ENCODE results near the gene LRRTM4. TPM values are rescaled to one million over a fixed set of nuclear protein-coding genes. Genes with fewer than 3 reads are reported as not detected.
A peak's percentile ranks its signal among the peaks of the same experiment; 100 is the strongest.

Gene LRRTM4
- total RNA-seq, 1 donor from 2014 or later, result not detected

GRCh38 chr2:76998152-76998551 lies 524.0 kb downstream of the LRRTM4 start:
- no peak for DNase-seq (ENCODE audit: low read depth)
- FAIRE-seq, result no peak
- H3K36me3 ChIP-seq (ENCODE audit: control insufficient read depth, insufficient read depth, low read length), result no peaks in the 10 kb centered on the region
- no peaks in the 10 kb centered on the region for H3K27me3 ChIP-seq (ENCODE audit: control insufficient read depth, insufficient read depth, low read length)
- TF ChIP-seq CTCF (IDR thresholded peaks at IDR 0.05; ENCODE audit: insufficient read depth, low read length, severe bottlenecking), result no peak
- H3K4me3 ChIP-seq (ENCODE audit: low read depth, low read length), result no peak overlapping the region

GRCh38 chr2:76997296-76997695 lies 524.9 kb downstream of the LRRTM4 start:
- H3K4me3 ChIP-seq (ENCODE audit: low read depth, low read length), result no peak overlapping the region
- no peaks in the 10 kb centered on the region for H3K27me3 ChIP-seq (ENCODE audit: control insufficient read depth, insufficient read depth, low read length)
- no peaks in the 10 kb centered on the region for H3K36me3 ChIP-seq (ENCODE audit: control insufficient read depth, insufficient read depth, low read length)
- FAIRE-seq (no peak), DNase-seq (ENCODE audit: low read depth) (peak; percentile 26)
- no peak for TF ChIP-seq CTCF (IDR thresholded peaks at IDR 0.05; ENCODE audit: insufficient read depth, low read length, severe bottlenecking)

- no peak for TF ChIP-seq CTCF (IDR thresholded peaks at IDR 0.05; ENCODE audit: insufficient read depth, low read length, severe bottlenecking)
- FAIRE-seq (no peak), DNase-seq (ENCODE audit: low read depth) (peak; percentile 3)
- Histone ChIP-seq H3K36me3 (ENCODE audit: control insufficient read depth, insufficient read depth, low read length) (no peaks in the 10 kb centered on the region), H3K27me3 (ENCODE audit: control insufficient read depth, insufficient read depth, low read length) (no peaks in the 10 kb centered on the region), H3K4me3 (ENCODE audit: low read depth, low read length) (no peak overlapping the region)
Observed at GRCh38 chr2:76985387-76986136, 536.6 kb downstream of the LRRTM4 start.

GRCh38 chr2:76984359-76984758 lies 537.8 kb downstream of the LRRTM4 start:
- Histone ChIP-seq H3K4me3 (ENCODE audit: low read depth, low read length) (no peak overlapping the region), H3K27me3 (ENCODE audit: control insufficient read depth, insufficient read depth, low read length) (no peaks in the 10 kb centered on the region), H3K36me3 (ENCODE audit: control insufficient read depth, insufficient read depth, low read length) (no peaks in the 10 kb centered on the region)
- no peak for FAIRE-seq
- no peak for DNase-seq (ENCODE audit: low read depth)
- no peak for TF ChIP-seq CTCF (IDR thresholded peaks at IDR 0.05; ENCODE audit: insufficient read depth, low read length, severe bottlenecking)

- Histone ChIP-seq H3K4me3 (ENCODE audit: low read depth, low read length) (no peak overlapping the region), H3K27me3 (ENCODE audit: control insufficient read depth, insufficient read depth, low read length) (no peaks in the 10 kb centered on the region), H3K36me3 (ENCODE audit: control insufficient read depth, insufficient read depth, low read length) (no peaks in the 10 kb centered on the region)
- no peak for TF ChIP-seq CTCF (IDR thresholded peaks at IDR 0.05; ENCODE audit: insufficient read depth, low read length, severe bottlenecking)
- FAIRE-seq (no peak), DNase-seq (ENCODE audit: low read depth) (no peak)
Observed at GRCh38 chr2:76980067-76980787, 541.9 kb downstream of the LRRTM4 start.

Measured in bronchial epithelial cell (primary cell).